IPS-18c (cell line): ENCODE results near the gene KIF12.

ENCODE experiments used
- H3K4me3 ChIP-seq: 2 replicates; pipeline ENCODE4 v1.7.0; 2013; ENCODE audit warnings: low read depth, mild to moderate bottlenecking, low read length, moderate library complexity; ENCODE audit not compliant: insufficient read depth
- H3K9me3 ChIP-seq: one replicate; pipeline ENCODE4 v1.6.1; 2013; ENCODE audit warnings: mild to moderate bottlenecking, low read length, moderate library complexity; ENCODE audit not compliant: control insufficient read depth, insufficient read depth

KIF12 gene

GRCh38 chr9:114080773-114081440 lies 18.2 kb downstream of the KIF12 start:
- Histone ChIP-seq H3K4me3 (no peak overlapping the region), H3K9me3 (no peaks in the 10 kb centered on the region)

GRCh38 chr9:114080195-114080772 lies 18.8 kb downstream of the KIF12 start:
- Histone ChIP-seq H3K4me3 (no peak overlapping the region), H3K9me3 (no peaks in the 10 kb centered on the region)

- H3K9me3 ChIP-seq = no peaks in the 10 kb centered on the region
- no peak overlapping the region for H3K4me3 ChIP-seq
Observed at GRCh38 chr9:114078781-114079156, 20.3 kb downstream of the KIF12 start.

GRCh38 chr9:114078021-114078780 lies 20.9 kb downstream of the KIF12 start, which contains the start of gene AMBP:
Gene AMBP, minus strand, starts transcription at chr9:114078300. Its CDS starts 91 bp downstream, at chr9:114078209.
- H3K4me3 ChIP-seq = no peak within 1 kb of the TSS; the same call in 1 of the 2 replicates

GRCh38 chr9:114077162-114077837 lies 21.8 kb downstream of the KIF12 start:
- no peaks in the 10 kb centered on the region for H3K9me3 ChIP-seq
- no peak overlapping the region for H3K4me3 ChIP-seq

More at GRCh38 chr9:114078021-114078780, 20.9 kb downstream of the KIF12 start, which contains the start of gene AMBP:
- no peaks in the 10 kb centered on the region for H3K9me3 ChIP-seq

GRCh38 chr9:114076237-114077161 lies 22.6 kb downstream of the KIF12 start:
- H3K9me3 ChIP-seq = no peaks in the 10 kb centered on the region
- H3K4me3 ChIP-seq = no peak overlapping the region

- Histone ChIP-seq H3K4me3 (no peak overlapping the region), H3K9me3 (no peaks in the 10 kb centered on the region)
Observed at GRCh38 chr9:114075602-114076001, 23.5 kb downstream of the KIF12 start.

GRCh38 chr9:114072184-114073140 lies 26.6 kb downstream of the KIF12 start:
- no peak overlapping the region for H3K4me3 ChIP-seq
- H3K9me3 ChIP-seq = no peaks in the 10 kb centered on the region

- H3K4me3 ChIP-seq = no peak overlapping the region
- no peaks in the 10 kb centered on the region for H3K9me3 ChIP-seq
Observed at GRCh38 chr9:114071197-114071795, 27.8 kb downstream of the KIF12 start.

- no peak overlapping the region for H3K4me3 ChIP-seq
- no peaks in the 10 kb centered on the region for H3K9me3 ChIP-seq
Observed at GRCh38 chr9:114070188-114071103, 28.6 kb downstream of the KIF12 start.

GRCh38 chr9:114069476-114070187 lies 29.5 kb downstream of the KIF12 start:
- H3K4me3 ChIP-seq = no peak overlapping the region
- no peaks in the 10 kb centered on the region for H3K9me3 ChIP-seq

- Histone ChIP-seq H3K9me3 (no peaks in the 10 kb centered on the region), H3K4me3 (no peak overlapping the region)
Observed at GRCh38 chr9:114065304-114065703, 33.8 kb downstream of the KIF12 start.

- H3K4me3 ChIP-seq = no peak overlapping the region
- H3K9me3 ChIP-seq = peaks cover 2% of the 10 kb centered on the region
Observed at GRCh38 chr9:114061830-114062474, 37.1 kb downstream of the KIF12 start.
